Gastroesophageal sphincter (tissue), 3 donors: ENCODE measurements around the gene INVS.

Experiments
- EP300 ChIP-seq: sonication (generic); formaldehyde crosslinking; IDR thresholded peaks from one replicate; pipeline ENCODE4 v1.6.1; 2017; ENCODE audit warnings: antibody characterized with exemption, mild to moderate bottlenecking
- POLR2A ChIP-seq, 2 donors: fragments of 450-650 bp; IDR thresholded peaks; one replicate each; pipeline ENCODE4 v1.6.1; 2017; ENCODE audit warnings: antibody characterized with exemption in 2 of 2, mild to moderate bottlenecking in 2 of 2, moderate library complexity in 1 of 2
- TF ChIP-seq, protein P1 (sequence below), 4 experiments: fragments of 200-600 bp in 2 of 4; fragments of 450-650 bp in 2 of 4; sonication (generic) in 1 of 4; IDR thresholded peaks; one replicate each; pipeline ENCODE4 v1.5.1; 2017 to 2019; ENCODE audit warnings: antibody characterized with exemption in 4 of 4, mild to moderate bottlenecking in 2 of 4, moderate library complexity in 2 of 4

DNA sequence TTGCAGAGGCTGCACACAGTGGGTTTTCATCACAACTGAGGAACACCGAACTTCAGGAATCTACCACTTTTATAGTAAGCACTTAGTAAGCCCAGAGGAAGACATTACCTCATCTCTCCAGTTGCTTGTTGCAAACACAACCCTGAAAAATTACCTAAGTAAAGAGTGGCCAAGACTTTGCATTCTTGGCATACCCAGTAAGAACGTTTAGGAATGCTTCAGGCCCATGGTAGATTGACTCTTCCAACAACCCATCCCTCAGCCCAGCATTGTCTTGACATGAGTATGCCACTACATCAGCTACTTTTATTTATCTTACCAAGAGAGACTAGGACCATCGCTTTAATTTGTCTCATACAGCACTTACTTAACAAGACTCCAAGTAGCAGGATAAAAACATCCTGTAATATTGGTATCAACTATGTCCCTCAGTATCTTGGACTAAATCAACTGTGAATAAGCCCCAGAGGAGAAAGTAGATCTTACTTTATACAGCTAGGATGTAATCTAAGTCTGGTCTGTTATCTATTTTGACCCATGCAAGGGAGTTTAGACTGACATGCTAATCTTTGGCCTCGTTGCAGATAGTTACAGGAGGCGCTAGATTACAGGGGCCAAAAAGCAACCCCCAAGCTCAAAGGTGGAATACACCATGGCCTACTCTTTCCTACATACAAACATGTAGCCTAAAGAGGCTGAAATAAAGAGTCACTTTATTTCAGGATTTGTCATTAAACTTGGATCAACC, 114.9 kb downstream of the INVS start:
- TF ChIP-seq, protein P1, sequence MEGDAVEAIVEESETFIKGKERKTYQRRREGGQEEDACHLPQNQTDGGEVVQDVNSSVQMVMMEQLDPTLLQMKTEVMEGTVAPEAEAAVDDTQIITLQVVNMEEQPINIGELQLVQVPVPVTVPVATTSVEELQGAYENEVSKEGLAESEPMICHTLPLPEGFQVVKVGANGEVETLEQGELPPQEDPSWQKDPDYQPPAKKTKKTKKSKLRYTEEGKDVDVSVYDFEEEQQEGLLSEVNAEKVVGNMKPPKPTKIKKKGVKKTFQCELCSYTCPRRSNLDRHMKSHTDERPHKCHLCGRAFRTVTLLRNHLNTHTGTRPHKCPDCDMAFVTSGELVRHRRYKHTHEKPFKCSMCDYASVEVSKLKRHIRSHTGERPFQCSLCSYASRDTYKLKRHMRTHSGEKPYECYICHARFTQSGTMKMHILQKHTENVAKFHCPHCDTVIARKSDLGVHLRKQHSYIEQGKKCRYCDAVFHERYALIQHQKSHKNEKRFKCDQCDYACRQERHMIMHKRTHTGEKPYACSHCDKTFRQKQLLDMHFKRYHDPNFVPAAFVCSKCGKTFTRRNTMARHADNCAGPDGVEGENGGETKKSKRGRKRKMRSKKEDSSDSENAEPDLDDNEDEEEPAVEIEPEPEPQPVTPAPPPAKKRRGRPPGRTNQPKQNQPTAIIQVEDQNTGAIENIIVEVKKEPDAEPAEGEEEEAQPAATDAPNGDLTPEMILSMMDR (IDR thresholded peaks at IDR 0.05), result no peak
- TF ChIP-seq POLR2A (IDR thresholded peaks at IDR 0.05) (no peak), EP300 (no peak)
